Panc1 (cell line): ENCODE data around the gene PHF19.

Source experiments
- CTCF ChIP-seq: fragments of 450-650 bp; IDR thresholded peaks from 2 replicates; pipeline ENCODE4 v1.5.1; 2017; ENCODE audit warnings: mild to moderate bottlenecking
- POLR2AphosphoS5 ChIP-seq: IDR thresholded peaks from 2 replicates; pipeline ENCODE4 v1.6.1; 2012; ENCODE audit warnings: mild to moderate bottlenecking, low read depth, low read length, moderate library complexity
- REST ChIP-seq, 2 experiments: IDR thresholded peaks; 2 replicates each; pipeline ENCODE4 v1.6.1; 2011 to 2012; ENCODE audit warnings: low read depth in 2 of 2, control low read depth in 1 of 2, low read length in 1 of 2, mild to moderate bottlenecking in 1 of 2, moderate library complexity in 1 of 2; ENCODE audit not compliant: insufficient read depth in 1 of 2
- SIN3A ChIP-seq: IDR thresholded peaks from 2 replicates; pipeline ENCODE4 v1.6.1; 2012; ENCODE audit warnings: low read depth, mild to moderate bottlenecking, low read length, moderate library complexity, borderline replicate concordance; ENCODE audit not compliant: insufficient read depth
- TCF7L2 ChIP-seq: IDR thresholded peaks from 2 replicates; pipeline ENCODE4 v1.6.1; 2011; ENCODE audit warnings: mild to moderate bottlenecking, low read depth, low read length, inconsistent platforms

GRCh38 chr9:120842685-120843485 lies 34.1 kb downstream of the PHF19 start, which contains the start of gene PSMD5:
- no peak for TF ChIP-seq CTCF
- TF ChIP-seq REST (IDR thresholded peaks at IDR 0.05; ENCODE audit: insufficient read depth in 1 of 2, low read depth in 2 of 2, low read length in 1 of 2), result no peak
- TF ChIP-seq POLR2AphosphoS5, result peak; percentile 78; the same call in 1 of the 2 replicates
- peak; percentile 75; the same call in 1 of the 2 replicates for TF ChIP-seq SIN3A
- no peak for TF ChIP-seq TCF7L2
